H54 (cell line): ENCODE data around the gene PCSK7.

Source experiments
- DNase-seq: peaks from one replicate; pipeline ENCODE4 v3.0.0; 2011; ENCODE audit warnings: low spot score, mixed read lengths; ENCODE audit not compliant: insufficient read length
- FAIRE-seq: peaks from 3 replicates; lab custom pipeline; 2011; peaks lifted over from hg19 to GRCh38; lab: Jason Lieb, UNC
- POLR2A ChIP-seq: IDR thresholded peaks from 2 replicates; pipeline ENCODE4 v1.6.1; 2011; ENCODE audit warnings: low read depth, mild to moderate bottlenecking, low read length

The PCSK7 gene

GRCh38 chr11:117171404-117172061, 60.3 kb downstream of the PCSK7 start:
- FAIRE-seq (no peak), DNase-seq (no peak)
- TF ChIP-seq POLR2A: no peak

GRCh38 chr11:117171007-117171403, 60.9 kb downstream of the PCSK7 start:
- no peak for TF ChIP-seq POLR2A
- FAIRE-seq (no peak), DNase-seq (no peak)

- DNase-seq (no peak), FAIRE-seq (no peak)
- TF ChIP-seq POLR2A: no peak
These were observed 61.7 kb downstream of the PCSK7 start for GRCh38 chr11:117170210-117170609.

GRCh38 chr11:117169736-117170135, 62.1 kb downstream of the PCSK7 start:
- FAIRE-seq (no peak), DNase-seq (no peak)
- TF ChIP-seq POLR2A: no peak

- no peak for DNase-seq
- no peak for FAIRE-seq
- no peak for TF ChIP-seq POLR2A
These were observed 65.4 kb downstream of the PCSK7 start for GRCh38 chr11:117166491-117166890.

GRCh38 chr11:117160826-117161225, 71.0 kb downstream of the PCSK7 start:
- FAIRE-seq (no peak), DNase-seq (no peak)
- TF ChIP-seq POLR2A: no peak

GRCh38 chr11:117159892-117160291, 72.0 kb downstream of the PCSK7 start:
- no peak for TF ChIP-seq POLR2A
- FAIRE-seq (no peak), DNase-seq (no peak)

- FAIRE-seq: no peak
- no peak for DNase-seq
- TF ChIP-seq POLR2A: no peak
These were observed 74.4 kb downstream of the PCSK7 start for GRCh38 chr11:117157507-117157906.

GRCh38 chr11:117154468-117154867, 77.4 kb downstream of the PCSK7 start:
- TF ChIP-seq POLR2A: no peak
- no peak for FAIRE-seq
- no peak for DNase-seq
